H1 (cell line): ENCODE results near the gene CLN3. TPM values are rescaled to one million over a fixed set of nuclear protein-coding genes. Genes with fewer than 3 reads are reported as not detected.
A peak's percentile ranks its signal among the peaks of the same experiment; 100 is the strongest.

Experiments used
- CTCF ChIA-PET: fragments of 300-600 bp; sonication (Branson Sonifier 250); formaldehyde crosslinking; loops from one replicate; lab custom pipeline; 2021; ENCODE audit not compliant: partially characterized antibody; lab: Charles Lee
- POLR2A ChIA-PET: fragments of 300-600 bp; sonication (Branson Sonifier 250); formaldehyde crosslinking; loops from one replicate; lab custom pipeline; 2021; ENCODE audit warnings: inconsistent platforms; ENCODE audit not compliant: partially characterized antibody; lab: Charles Lee
- DNase-seq, 2 experiments: peaks; one replicate each; pipeline versions ENCODE4 v3.0.0 to v3.0.0-alpha.2; 2010 to 2022; ENCODE audit warnings: low spot score in 2 of 2, low read depth in 1 of 2, mixed read lengths in 1 of 2
- FAIRE-seq: peaks from 2 replicates; lab custom pipeline; 2011; peaks lifted over from hg19 to GRCh38; lab: Jason Lieb, UNC
- H2AFZ ChIP-seq: 2 replicates; pipeline ENCODE4 v1.8.1; 2012; ENCODE audit warnings: low read length, inconsistent platforms
- H2AK5ac ChIP-seq: 2 replicates; pipeline ENCODE4 v1.6.1; 2013; ENCODE audit warnings: low read depth, low read length
- H2BK120ac ChIP-seq: replicated peaks from 2 replicates; pipeline ENCODE3; 2013; ENCODE audit warnings: low read depth, low read length, inconsistent platforms
- H2BK12ac ChIP-seq: 2 replicates; pipeline ENCODE4 v1.6.1; 2013; ENCODE audit warnings: low read depth, low read length
- H2BK15ac ChIP-seq: 2 replicates; pipeline ENCODE4 v1.6.1; 2013; ENCODE audit warnings: low read length
- H2BK20ac ChIP-seq: 2 replicates; pipeline ENCODE4 v1.6.1; 2013; ENCODE audit warnings: low read length
- H2BK5ac ChIP-seq: 2 replicates; pipeline ENCODE4 v1.6.1; 2013; ENCODE audit warnings: low read depth, low read length
- H3K14ac ChIP-seq: 2 replicates; pipeline ENCODE4 v1.6.1; 2013; ENCODE audit warnings: inconsistent platforms; ENCODE audit not compliant: insufficient read length
- H3K18ac ChIP-seq: 2 replicates; pipeline ENCODE4 v1.6.1; 2013; ENCODE audit warnings: low read length; ENCODE audit errors: extremely low read depth
- H3K23ac ChIP-seq: 2 replicates; pipeline ENCODE4 v1.6.1; 2013; ENCODE audit warnings: inconsistent platforms; ENCODE audit not compliant: insufficient read length
- H3K23me2 ChIP-seq: 2 replicates; pipeline ENCODE4 v1.6.1; 2013; ENCODE audit warnings: low read depth, low read length
- H3K27ac ChIP-seq: 2 replicates; pipeline ENCODE4 v1.6.1; 2011; ENCODE audit warnings: low read depth, low read length, inconsistent platforms
- H3K27me3 ChIP-seq, 4 experiments: replicated peaks in 1 of 4; 1 replicate in 1 of 4; 2 replicates in 3 of 4; pipeline versions ENCODE4 v1.6.1 to v1.8.1; 2011 to 2013; ENCODE audit warnings: low read length in 3 of 4, mild to moderate bottlenecking in 3 of 4, inconsistent platforms in 2 of 4, mixed read lengths in 2 of 4, moderate library complexity in 1 of 4; ENCODE audit not compliant: control insufficient read depth in 3 of 4, insufficient read depth in 3 of 4; ENCODE audit errors: extremely low read depth in 1 of 4
- H3K36me3 ChIP-seq, 4 experiments: 2 replicates each; pipeline versions ENCODE4 v1.6.1 to v1.8.1; 2011 to 2013; ENCODE audit warnings: mild to moderate bottlenecking in 4 of 4, low read length in 3 of 4, moderate library complexity in 2 of 4, control low read depth in 1 of 4, inconsistent platforms in 1 of 4; ENCODE audit not compliant: insufficient read depth in 4 of 4, control insufficient read depth in 2 of 4
- H3K4ac ChIP-seq: replicated peaks from 2 replicates; pipeline ENCODE3; 2013; ENCODE audit warnings: low read length, low read depth, mixed read lengths, inconsistent platforms; ENCODE audit not compliant: insufficient read length
- H3K4me1 ChIP-seq, 4 experiments: replicated peaks in 1 of 4; 1 replicate in 1 of 4; 2 replicates in 3 of 4; pipeline versions ENCODE4 v1.6.1 to v1.8.1; 2011 to 2013; ENCODE audit warnings: low read length in 3 of 4, inconsistent platforms in 2 of 4, mixed read lengths in 1 of 4; ENCODE audit not compliant: insufficient read depth in 4 of 4, control insufficient read depth in 3 of 4
- H3K4me2 ChIP-seq, 2 experiments: 2 replicates each; pipeline versions ENCODE4 v1.6.1 to v1.8.1; 2011 to 2013; ENCODE audit warnings: low read depth in 2 of 2, low read length in 2 of 2, control low read depth in 1 of 2, inconsistent platforms in 1 of 2, mild to moderate bottlenecking in 1 of 2; ENCODE audit not compliant: insufficient read depth in 1 of 2
- H3K4me3 ChIP-seq, 4 experiments: fragments of 200-600, 300-600 bp in 1 of 4; sonication (generic), shearing (Covaris generic), sonication (Bioruptor Twin) in 1 of 4; 2 replicates each; pipeline versions ENCODE4 v1.5.1 to v1.8.1; 2011 to 2016; ENCODE audit warnings: low read length in 4 of 4, low read depth in 3 of 4, control low read depth in 2 of 4, inconsistent platforms in 2 of 4, mild to moderate bottlenecking in 2 of 4, mixed read lengths in 1 of 4, moderate library complexity in 1 of 4; ENCODE audit not compliant: insufficient read depth in 2 of 4; ENCODE audit errors: extremely low read depth in 1 of 4
- H3K56ac ChIP-seq: replicated peaks from 2 replicates; pipeline ENCODE3; 2013; ENCODE audit warnings: low read depth, mild to moderate bottlenecking, mixed read lengths, low read length, inconsistent platforms; ENCODE audit not compliant: insufficient read length
- H3K79me1 ChIP-seq: 2 replicates; pipeline ENCODE4 v1.6.1; 2013; ENCODE audit warnings: low read depth, low read length, control low read depth
- H3K79me2 ChIP-seq, 2 experiments: 2 replicates each; pipeline versions ENCODE4 v1.6.1 to v1.8.1; 2012 to 2013; ENCODE audit warnings: low read length in 2 of 2, mild to moderate bottlenecking in 2 of 2, inconsistent platforms in 1 of 2; ENCODE audit not compliant: insufficient read depth in 2 of 2, control insufficient read depth in 1 of 2
- H3K9ac ChIP-seq, 4 experiments: replicated peaks in 1 of 4; 1 replicate in 1 of 4; 2 replicates in 3 of 4; pipeline versions ENCODE4 v1.6.1 to v1.8.1; 2011 to 2013; ENCODE audit warnings: low read depth in 3 of 4, low read length in 3 of 4, control low read depth in 2 of 4, mild to moderate bottlenecking in 2 of 4, moderate library complexity in 2 of 4, inconsistent platforms in 1 of 4; ENCODE audit errors: extremely low read depth in 1 of 4
- H3K9me3 ChIP-seq, 2 experiments: 2 replicates each; pipeline versions ENCODE4 v1.6.1 to v1.8.1; 2012 to 2013; ENCODE audit warnings: mild to moderate bottlenecking in 2 of 2, moderate library complexity in 2 of 2, control low read depth in 1 of 2, inconsistent platforms in 1 of 2, low read depth in 1 of 2, low read length in 1 of 2, mixed read lengths in 1 of 2; ENCODE audit not compliant: insufficient read depth in 2 of 2
- H4K20me1 ChIP-seq, 2 experiments: replicated peaks in 1 of 2; 2 replicates each; pipeline versions ENCODE3 to v1.8.1; 2011 to 2013; ENCODE audit warnings: inconsistent platforms in 2 of 2, low read length in 2 of 2, mild to moderate bottlenecking in 1 of 2; ENCODE audit not compliant: insufficient read depth in 2 of 2, control insufficient read depth in 1 of 2
- H4K5ac ChIP-seq: 2 replicates; pipeline ENCODE4 v1.6.1; 2013; ENCODE audit warnings: low read length, low read depth, mixed read lengths, inconsistent platforms; ENCODE audit not compliant: insufficient read length
- H4K8ac ChIP-seq: 2 replicates; pipeline ENCODE4 v1.8.0; 2013; ENCODE audit warnings: mild to moderate bottlenecking, moderate library complexity, low read length, inconsistent platforms; ENCODE audit not compliant: insufficient read depth; ENCODE audit errors: extremely low read depth
- H4K91ac ChIP-seq: replicated peaks from 2 replicates; pipeline ENCODE3; 2013; ENCODE audit warnings: low read length, mixed read lengths, inconsistent platforms; ENCODE audit not compliant: insufficient read length
- CTBP2 ChIP-seq: IDR thresholded peaks from 2 replicates; pipeline ENCODE4 v1.7.0; 2011; ENCODE audit warnings: borderline replicate concordance, mild to moderate bottlenecking, moderate library complexity, mixed read lengths, low read length; ENCODE audit not compliant: insufficient read depth, insufficient read length
- EGR1 ChIP-seq: IDR thresholded peaks from 2 replicates; pipeline ENCODE4 v1.6.1; 2011; ENCODE audit warnings: low read depth, low read length, borderline replicate concordance
- GTF2F1 ChIP-seq: IDR thresholded peaks from 2 replicates; pipeline ENCODE4 v1.6.1; 2012; ENCODE audit warnings: low read depth, low read length, improper control_type of control experiment, borderline replicate concordance
- KDM4A ChIP-seq: IDR thresholded peaks from one replicate; pipeline ENCODE4 v1.7.1; 2012; ENCODE audit warnings: low read depth, mild to moderate bottlenecking, moderate library complexity, low read length, inconsistent platforms; ENCODE audit not compliant: severe bottlenecking
- PHF8 ChIP-seq: fragments of 200-600 bp; sonication (generic); conservative IDR thresholded peaks from 2 replicates; pipeline ENCODE4 v1.7.1; 2012; ENCODE audit warnings: low read depth, mild to moderate bottlenecking, inconsistent platforms, low read length, moderate library complexity
- RAD21 ChIP-seq, 2 experiments: IDR thresholded peaks in 1 of 2; conservative IDR thresholded peaks in 1 of 2; 2 replicates each; pipeline ENCODE4 v1.6.1; 2011; ENCODE audit warnings: low read depth in 2 of 2, low read length in 2 of 2, improper control_type of control experiment in 1 of 2, inconsistent platforms in 1 of 2, mild to moderate bottlenecking in 1 of 2, moderate library complexity in 1 of 2
- RBBP5 ChIP-seq: IDR thresholded peaks from 2 replicates; pipeline ENCODE4 v1.7.1; 2012; ENCODE audit warnings: low read depth, mild to moderate bottlenecking, inconsistent platforms, low read length, moderate library complexity, borderline replicate concordance
- WGBS, 2 experiments: shearing (Covaris generic) in 1 of 2; methylation state at CpG; one replicate each; pipeline versions ENCODE4 v1.1.6 to v1.1.7; 2013 to 2015; ENCODE audit warnings: low lambda C conversion rate in 2 of 2, mixed read lengths in 2 of 2, inconsistent platforms in 1 of 2, low coverage in 1 of 2, missing lambda C conversion rate in 1 of 2; ENCODE audit not compliant: insufficient replicate concordance in 2 of 2, insufficient coverage in 1 of 2, insufficient read length in 1 of 2; ENCODE audit errors: extremely low coverage in 1 of 2, missing lambda C conversion rate in 1 of 2; 5-methylcytosine and 5-hydroxymethylcytosine counted together
- polyA plus RNA-seq, 7 experiments: library from polyadenylated mRNA; depleted of rRNA in 3 of 7; stranded (reverse) in 5 of 7; unstranded in 2 of 7; fragments of >200 nt in 5 of 7; fragments of 200-250 nt in 2 of 7; gene quantifications; 1 replicate in 5 of 7; 2 replicates in 1 of 7; 4 replicates in 1 of 7; pipeline versions ENCODE4 v1.2.1 to v1.2.3, GENCODE V29; 2011 to 2013; ENCODE audit warnings: missing spikeins in 2 of 7, mixed read lengths in 2 of 7
- total RNA-seq: library from RNA; stranded (reverse); fragmentation: NEBNext Ultra II Directional; extraction: Animal tissue kit (Norgen Biotek cat#: 25700); gene quantifications from 2 replicates; pipeline ENCODE4 v1.2.1, GENCODE V29; 2021

The CLN3 gene
- total and polyA plus RNA-seq, 2 of the 8 experiments (the other 6 are each of a cell fraction or from before 2014, with no cell fraction given) = 22.9 to 44.3 TPM

DNA sequence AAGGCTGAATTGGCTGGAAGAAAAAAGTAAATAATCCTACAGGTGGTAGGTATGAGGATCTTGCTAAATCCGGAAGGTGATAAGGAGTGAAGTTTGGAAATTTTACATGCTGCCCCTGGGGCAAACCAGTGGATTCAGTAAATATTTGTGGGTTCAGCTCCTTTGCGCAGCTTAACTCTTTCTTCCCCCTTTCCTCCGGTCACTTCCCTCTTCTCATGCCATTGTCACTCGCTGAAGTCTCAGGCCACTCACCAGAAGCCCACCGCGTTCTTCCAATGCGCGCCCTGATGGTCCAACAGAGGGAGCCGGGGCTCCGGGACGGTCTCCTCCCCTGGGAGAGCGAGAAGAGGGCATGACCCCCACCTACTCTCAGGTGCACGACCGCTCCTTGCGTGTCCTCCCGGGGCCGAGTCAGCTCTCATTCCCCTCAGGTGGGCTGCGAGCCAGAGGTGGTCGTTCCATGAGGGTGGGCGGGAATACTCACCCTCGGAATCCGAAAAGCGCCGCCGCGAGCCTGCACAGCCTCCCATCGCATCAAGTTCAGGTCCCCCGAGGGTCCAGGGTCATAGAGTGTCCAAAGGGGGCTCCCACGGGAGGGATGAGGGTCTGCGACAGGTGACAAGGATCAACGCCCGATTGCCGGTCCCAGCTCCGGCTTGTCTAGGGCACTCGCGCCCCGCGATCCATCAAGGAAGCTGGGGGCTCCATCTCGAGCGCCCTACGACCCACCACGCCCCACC, 474 bp downstream of the CLN3 start:
- Histone ChIP-seq H3K36me3 (no peaks in the 10 kb centered on the region; a peak in 2 of 8 replicates), H2AFZ (peak overlapping the region; percentile 82; the same call in 1 of the 2 replicates), H3K4me3 (peak overlapping the region; percentile 83 to 96 (median 92)), H3K9ac (peak overlapping the region; percentile 35 to 51 (median 40); a peak in 6 of 7 replicates), H3K23me2 (no peaks in the 10 kb centered on the region; the same call in 1 of the 2 replicates), H2BK120ac (no peak overlapping the region), H3K4ac (no peak overlapping the region), H2BK12ac (0 out of 2 replicates have a peak overlapping the region, but pooled peaks have one; percentile 39), H2BK20ac (no peak overlapping the region), H3K9me3 (no peaks in the 10 kb centered on the region), H2BK5ac (peak overlapping the region; percentile 79; the same call in 1 of the 2 replicates), H2AK5ac (no peak overlapping the region), H3K4me2 (peak overlapping the region; percentile 71 to 73), H2BK15ac (no peak overlapping the region), H3K4me1 (no peaks in the 10 kb centered on the region), H3K79me2 (no peaks in the 10 kb centered on the region), H3K23ac (no peak overlapping the region), H3K79me1 (no peaks in the 10 kb centered on the region), H3K27me3 (peaks cover 0 to 2% (median 0%) of the 10 kb centered on the region in 4 experiments; a peak in 1 of 7 replicates), H3K14ac (no peak overlapping the region), H4K5ac (peak overlapping the region; percentile 49), H3K18ac (peak overlapping the region; percentile 55), H3K56ac (no peak overlapping the region), H3K27ac (no peak overlapping the region), H4K91ac (peak overlapping the region; percentile 3), H4K20me1 (no peaks in the 10 kb centered on the region), H4K8ac (peak overlapping the region; percentile 91)
- CTCF ChIA-PET = interaction anchor here (0.6 to 0.9 kb wide), 3 partner anchors 22 to 247 kb away, joined by 3 read pairs; no protein-coding TSS in a partner anchor
- 2% methylated on average over 41 of the region's 42 CpGs; no CpG with 5 or more reads in 1 of the 2 experiments for WGBS, 2 experiments
- peak in 1 of 2 experiments; percentile 76 for DNase-seq
- POLR2A ChIA-PET = interaction anchor here (0.6 to 2.0 kb wide), 4 partner anchors 12 to 1286 kb away, joined by 4 to 10 read pairs (median 6); partner anchors contain the start of gene SGF29
- FAIRE-seq = no peak
- TF ChIP-seq RBBP5 (peak; percentile 34; the same call in 1 of the 2 replicates), GTF2F1 (no peak), CTBP2 (peak; percentile 37), RAD21 (IDR thresholded peaks at IDR 0.05 in 1 of 2, conservative IDR thresholded peaks at IDR 0.05 in 1 of 2; ENCODE audit: low read depth in 2 of 2, low read length in 2 of 2) (peak; percentile 13 to 24; a peak in 3 of 4 replicates), PHF8 (0 out of 2 replicates have a peak, but pooled peaks have one; percentile 56), KDM4A (peak; percentile 92), EGR1 (no peak)
